ENCODE data around the gene CDK19.
"Not testable (repeated sequence)": the region's sequence is repeated elsewhere in the genome, so short reads cannot be mapped to it uniquely, and the experiment has no call there.

Gene CDK19

DNA sequence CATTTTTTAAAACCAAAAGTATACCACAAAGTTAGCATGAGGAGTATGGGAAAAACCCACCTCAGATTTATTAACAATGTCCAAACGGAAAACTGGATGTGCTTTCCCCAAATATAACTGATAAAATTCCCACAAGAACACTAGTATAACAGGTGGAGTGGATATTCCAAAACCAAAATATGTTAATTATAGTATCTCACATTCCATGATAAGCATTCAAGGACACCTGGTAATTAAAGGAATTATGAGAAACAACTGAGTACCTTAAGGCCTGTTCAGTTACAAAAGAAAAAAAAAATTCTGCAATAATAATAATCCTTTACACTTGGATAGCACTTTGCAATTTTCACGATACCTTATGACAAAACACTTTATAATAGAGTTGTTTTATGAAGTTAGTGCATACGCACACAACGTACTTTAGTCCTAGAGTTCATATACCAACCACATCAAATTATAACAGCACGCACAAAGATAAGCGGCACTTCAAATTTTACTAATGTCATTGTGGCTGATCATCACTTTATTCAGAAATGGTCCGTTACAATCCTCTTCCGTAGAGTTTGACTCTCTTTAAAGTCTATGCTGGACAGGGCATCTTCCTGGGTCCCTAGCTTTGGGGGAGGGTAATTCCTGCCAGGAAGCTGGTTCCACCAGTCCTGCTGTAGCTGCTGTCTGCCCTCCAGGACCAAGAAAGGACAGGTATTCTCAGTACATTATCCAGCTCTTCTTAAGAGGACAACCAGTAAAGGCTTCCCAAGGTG, 1.7 kb downstream of the CDK19 start:
- DNase-seq, result no peak

DNA sequence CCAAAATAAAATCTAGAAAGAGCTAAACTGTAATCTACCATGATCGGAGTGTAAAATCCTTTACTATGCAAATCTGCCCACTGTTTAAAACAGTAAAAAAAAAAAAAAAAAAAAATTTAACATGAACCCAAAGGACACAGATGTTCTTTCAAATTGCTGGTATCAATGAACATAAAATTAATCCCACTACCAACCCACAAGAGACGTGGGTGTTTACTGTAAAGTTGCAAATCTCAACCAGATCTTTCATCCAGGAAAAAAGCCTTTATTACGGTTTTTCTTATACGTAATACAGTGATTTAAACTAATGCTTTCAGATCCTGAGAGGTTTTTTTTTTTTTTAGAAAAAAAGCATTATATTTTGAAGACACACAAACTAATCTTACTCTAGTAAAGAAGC, 2.5 kb downstream of the CDK19 start:
- no peak for DNase-seq

DNA sequence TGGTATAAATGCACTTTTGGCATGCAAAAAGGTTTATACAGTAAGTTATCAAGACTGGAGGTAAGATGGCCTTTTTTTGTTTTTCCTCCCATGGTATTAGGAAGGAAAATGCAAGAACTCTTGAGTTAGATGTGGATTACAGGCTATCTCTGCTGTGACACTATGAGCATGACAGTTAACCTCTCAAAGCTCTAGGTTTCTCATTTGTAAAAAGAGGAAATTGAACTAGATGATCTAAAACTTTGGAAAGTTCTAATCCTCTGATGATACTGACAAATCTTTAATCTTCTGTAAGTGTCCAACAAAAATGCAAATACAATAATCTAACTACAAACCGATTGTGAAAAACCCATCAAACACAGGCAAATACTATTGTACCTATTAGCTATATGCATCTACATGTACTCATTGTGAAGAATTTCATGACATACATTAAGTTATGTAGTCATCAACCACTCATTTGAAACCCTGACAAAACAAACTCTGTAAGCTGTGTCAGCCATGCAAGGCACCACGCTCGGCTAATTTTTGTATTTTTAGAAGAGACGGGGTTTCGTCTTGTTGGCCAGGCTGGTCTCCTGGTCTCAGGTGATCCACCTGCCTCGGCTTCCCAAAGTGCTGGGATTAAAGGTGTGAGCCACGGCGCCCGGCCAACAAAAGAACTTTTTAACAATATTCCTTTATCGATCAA, 4.2 kb downstream of the CDK19 start:
- DNase-seq, result no peak

DNA sequence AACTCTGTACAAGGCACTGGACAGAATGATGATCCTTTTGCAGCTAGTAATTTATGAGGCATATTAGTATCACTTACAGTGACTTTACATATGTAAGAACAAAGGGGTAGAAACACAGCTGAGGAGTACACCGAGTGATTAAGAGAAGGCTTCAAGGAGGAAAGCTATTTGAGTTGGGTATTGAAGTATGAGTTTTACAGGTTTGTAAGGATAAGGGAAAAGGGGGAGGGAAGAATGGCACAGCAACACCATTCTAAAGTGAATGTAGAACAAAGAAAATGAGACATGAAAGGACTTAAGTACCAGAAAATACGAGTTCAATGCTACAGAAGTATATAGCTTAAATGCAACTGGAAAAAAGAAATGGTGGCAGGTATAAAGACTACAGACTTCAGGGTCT, 5.5 kb downstream of the CDK19 start:
- DNase-seq, result no peak

DNA sequence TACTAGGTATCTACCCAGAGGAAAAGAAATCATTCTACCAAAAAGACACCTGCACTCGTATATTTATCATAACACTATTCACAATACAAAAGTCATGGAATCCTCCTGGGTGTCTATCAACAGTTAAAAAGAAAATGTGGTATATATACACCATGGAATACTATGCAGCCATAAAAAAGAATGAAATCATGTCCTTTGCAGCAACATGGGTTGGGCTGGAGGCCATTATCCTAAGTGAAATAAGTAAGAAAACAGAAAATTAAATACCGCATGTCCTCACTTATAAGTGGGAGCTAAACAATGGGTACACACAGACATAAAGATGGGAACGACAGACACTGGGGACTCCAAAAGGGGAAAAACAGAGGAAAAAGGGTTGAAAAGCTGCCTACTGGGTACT, 13.1 kb downstream of the CDK19 start:
- DNase-seq, result not testable (repeated sequence)

DNA sequence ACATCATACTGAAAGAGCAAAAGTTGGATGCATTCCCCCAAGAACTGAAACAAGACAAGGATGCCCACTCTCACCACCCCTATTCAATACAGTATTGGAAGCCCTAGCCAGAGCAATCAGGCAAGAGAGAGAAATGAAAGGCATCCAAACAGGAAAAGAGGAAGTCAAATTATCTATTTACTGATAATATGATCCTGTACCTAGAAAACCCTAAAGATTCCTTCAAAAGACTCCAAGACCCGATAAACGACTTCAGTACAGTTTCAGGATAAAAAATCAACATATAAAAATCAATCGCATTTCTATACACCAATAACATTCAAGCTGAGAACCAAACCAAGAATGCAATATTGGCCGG, 14.5 kb downstream of the CDK19 start:
- no peak for DNase-seq

DNA sequence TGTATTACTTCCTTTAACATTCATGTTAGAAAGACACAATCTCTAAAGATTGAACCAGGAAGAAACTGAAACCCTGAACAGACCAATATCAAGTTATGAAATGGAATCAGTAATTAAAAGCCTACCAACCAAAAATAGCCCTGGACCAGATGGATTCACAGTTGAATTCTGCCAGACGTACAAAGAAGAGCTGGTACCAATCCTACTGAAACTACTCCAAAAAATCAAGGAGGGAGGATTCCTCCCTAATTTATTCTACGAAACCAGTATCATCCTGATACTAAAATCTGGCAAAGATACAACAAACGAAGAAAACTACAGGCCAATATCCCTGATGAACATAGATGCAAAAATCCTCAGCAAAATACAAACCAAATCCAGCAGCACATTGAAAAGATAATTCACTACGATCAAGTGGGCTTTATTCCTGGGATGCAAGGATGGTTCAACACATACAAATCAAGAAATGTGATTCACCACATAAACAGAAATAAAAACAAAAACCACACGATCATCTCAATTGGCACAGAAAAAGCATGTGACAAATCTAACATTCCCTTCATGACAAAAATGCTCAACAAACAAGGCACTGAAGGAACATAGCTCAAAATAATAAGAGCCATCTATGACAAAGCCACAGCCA, 15.0 kb downstream of the CDK19 start:
- no peak for DNase-seq

DNA sequence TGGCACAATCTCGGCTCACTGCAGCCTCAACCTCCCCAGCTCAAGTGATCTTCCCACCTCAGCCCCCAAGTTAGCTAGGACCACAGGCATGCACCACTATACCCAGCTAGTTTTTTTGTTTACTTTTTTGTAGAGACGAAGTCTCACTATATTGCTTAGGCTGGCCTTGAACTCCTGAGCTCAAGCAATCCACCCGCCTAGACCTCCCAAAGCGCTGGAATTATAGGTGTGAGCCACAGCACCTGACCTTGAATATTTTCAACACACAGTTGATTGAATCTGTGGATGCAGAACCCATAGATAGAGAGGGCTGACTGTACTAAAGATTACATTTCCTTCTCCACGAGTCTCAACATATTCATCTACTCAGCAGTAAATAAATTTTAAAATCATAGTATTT, 15.6 kb downstream of the CDK19 start:
- no peak for DNase-seq

DNA sequence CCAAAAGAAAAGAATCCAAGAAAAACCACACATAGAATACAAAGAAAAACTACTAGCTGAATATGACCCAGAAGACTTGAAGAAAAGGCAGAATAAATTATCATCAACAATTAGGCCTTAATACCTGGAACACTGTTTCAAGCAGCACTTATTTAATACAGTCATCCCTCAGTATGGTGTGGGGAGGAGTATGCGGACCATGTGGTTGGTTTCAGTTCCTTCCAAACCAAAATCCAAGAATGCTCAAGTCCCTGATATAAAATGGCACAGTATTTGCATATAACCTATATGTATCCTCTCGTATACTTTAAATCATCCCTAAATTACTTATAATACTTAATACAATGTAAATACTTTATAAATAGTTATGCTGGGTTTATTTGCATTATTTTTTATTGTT, 16.1 kb downstream of the CDK19 start:
- DNase-seq, result no peak

DNA sequence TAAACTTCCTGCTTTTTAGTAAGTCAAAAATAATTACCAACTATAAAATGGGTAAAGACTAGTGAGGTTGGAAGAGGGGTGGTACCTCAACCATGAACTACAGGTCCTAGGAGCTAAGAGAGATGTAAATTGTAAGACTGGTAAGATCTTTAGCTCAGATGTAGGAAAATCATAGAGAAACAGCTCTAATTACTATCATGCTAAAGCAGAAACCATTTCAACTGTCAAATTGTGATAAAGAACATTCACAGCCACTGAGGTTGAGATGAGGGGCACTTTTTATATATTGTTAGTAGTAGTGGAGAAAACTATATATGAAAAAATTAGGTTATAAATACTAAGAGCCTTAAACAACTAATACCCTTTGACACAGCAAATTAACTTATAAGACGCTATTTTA, 20.0 kb downstream of the CDK19 start:
- no peak for DNase-seq

DNA sequence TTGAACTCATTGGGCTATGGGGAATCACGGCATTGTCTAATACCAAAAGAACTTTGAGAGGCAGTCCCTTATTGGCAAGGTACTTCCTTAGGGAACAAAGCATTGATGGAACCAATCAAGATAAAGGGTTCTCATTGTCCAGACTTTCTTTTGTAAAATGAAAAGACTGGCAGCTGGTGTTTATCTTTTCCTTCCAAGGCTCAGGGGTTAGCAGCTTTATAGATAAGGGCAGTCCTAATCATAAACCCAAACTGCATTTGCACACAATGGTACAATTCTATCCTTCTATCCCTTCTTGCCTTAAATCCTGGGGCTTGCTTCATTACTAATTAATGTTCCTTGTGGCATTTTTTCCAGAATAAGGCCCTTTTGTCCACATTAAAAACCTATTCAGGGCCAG, 28.6 kb downstream of the CDK19 start:
- DNase-seq, result no peak

DNA sequence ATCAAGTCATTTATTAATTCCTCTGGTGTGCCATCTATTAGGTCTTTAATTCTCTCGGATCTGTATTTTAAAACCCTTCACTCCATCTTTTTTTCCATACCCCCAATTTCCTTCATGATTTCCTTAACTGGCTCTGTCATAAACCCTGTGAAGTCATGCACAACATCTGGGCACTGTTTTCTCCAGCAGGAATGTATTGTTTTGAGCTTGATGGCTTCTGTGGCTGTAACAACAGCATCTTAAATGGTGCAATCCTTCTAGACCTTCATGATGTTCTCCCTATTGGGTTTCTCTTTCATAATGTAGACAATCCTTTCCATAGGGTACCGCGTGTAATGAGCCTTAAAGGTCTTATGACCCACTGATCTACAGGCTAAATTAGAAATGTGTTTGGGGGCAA, 29.0 kb downstream of the CDK19 start:
- no peak for DNase-seq

DNA sequence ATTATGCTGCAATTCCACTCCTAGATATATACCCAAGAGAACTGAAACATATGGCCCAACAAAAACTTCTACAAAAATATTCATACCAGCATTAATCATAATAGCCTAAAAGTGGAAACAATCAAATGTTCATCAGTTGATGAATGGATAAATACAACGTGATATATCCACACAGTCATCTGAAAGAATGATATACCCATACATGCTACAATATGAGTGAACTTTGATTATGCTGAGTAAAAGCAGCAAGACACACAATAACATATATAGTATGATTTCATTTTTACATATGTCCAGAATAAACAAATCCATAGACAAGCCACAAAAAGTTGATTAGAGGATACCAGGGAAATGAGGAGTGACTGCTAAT, 30.7 kb downstream of the CDK19 start:
- no peak for DNase-seq

DNA sequence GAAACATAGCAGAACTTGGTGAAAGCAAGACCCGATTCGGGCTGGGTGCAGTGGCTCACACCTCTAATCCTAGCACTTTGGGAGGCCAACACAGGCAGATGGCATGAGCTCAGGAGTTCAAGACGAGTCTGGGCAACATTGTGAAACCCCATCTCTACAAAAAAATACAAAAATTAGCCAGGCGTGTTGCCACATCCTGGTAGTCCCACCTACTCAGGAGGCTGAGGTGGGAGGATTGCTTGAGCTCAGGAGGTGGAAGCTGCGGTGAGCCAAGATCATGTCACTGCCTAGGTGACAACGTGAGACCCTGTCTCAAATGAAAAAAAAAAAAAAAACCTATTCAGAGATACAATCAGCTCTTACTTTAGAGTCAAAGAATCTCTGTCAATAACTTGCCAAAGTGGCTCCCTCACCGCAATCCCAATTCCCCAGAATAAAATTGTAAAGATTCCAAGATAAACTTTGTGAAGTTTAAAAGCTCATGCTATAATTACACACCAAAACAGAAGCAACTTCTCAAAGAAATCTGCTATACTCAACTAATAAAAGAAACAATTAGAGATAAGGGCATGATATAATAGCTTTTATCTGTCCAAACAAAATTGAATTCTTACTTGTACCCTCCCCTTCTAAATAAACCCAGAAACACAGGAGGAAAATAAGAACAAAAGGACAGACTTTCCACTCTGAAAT, 33.6 kb downstream of the CDK19 start:
- DNase-seq, result no peak

DNA sequence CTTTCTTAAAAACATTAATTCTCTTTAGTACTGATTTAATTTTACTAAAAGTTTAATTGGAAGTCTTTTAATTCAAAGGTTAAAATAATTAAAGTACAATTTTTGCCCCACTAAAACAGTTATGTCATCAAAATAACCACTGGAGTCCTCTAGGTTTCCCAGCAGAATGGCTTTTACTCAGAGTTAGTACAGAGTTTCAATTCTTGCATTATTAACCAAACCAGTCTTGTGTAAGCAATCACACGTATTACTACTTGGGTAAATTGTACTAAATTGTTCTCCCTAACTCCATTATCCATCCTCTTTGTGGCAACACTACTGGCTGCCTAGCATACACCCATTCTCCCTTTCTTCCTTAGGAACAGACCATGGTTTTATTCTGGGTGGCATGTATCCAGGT, 36.9 kb downstream of the CDK19 start:
- no peak for DNase-seq

DNA sequence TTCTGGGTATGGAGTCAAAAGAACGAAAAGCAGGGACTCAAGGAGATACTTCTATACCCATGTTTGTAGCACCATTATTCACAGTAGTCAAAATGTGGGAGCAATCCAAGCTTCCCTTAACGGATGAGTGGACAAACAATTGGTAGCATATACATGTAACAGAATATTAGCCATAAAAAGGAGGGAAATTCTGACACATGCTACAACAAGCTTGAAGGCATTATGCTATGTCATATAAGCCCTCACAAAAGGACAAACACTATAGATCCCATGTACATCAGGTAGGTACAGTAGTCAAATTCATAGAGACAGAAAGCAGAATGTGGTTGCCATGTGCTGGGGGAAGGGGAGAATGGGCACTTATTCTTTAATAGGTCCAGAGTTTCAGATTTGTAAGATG, 37.6 kb downstream of the CDK19 start:
- no peak for DNase-seq

DNA sequence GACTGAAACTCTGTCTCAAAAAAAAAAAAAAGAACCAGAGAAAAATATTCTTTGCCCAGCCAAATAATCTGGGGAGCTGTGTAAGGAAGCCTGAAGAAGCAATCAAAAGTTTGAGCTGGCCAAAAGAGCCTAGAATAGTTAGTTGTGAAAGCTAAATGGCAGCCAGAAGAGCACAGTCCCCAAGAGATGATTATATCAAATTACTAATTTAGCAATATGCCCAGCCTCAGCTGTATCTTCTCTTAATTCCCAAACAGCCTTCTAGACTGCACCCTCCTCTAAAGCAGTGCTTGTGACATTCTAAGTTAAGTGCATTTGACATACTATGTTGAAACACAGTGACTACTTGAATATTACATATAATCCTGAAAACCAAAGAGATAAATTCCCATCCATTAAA, 38.9 kb downstream of the CDK19 start:
- DNase-seq, result no peak

DNA sequence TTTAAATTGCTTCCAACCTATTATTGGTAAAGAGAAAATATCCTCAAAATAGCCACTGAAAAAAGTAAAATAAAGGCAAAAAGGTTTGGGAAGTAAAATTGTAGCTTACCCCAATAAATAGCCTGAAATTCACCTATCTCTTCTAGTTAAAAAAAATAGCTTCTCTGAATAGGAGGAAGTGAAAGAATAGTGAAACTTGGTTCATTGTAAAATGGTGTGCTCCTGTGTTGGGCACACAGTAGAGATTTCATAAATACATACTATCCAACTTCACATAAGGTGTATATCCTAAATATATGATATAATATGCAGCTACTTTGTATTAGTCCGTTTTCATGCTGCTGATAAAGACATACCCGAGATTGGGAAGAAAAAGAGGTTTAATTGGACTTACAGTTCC, 45.3 kb downstream of the CDK19 start:
- DNase-seq, result no peak

DNA sequence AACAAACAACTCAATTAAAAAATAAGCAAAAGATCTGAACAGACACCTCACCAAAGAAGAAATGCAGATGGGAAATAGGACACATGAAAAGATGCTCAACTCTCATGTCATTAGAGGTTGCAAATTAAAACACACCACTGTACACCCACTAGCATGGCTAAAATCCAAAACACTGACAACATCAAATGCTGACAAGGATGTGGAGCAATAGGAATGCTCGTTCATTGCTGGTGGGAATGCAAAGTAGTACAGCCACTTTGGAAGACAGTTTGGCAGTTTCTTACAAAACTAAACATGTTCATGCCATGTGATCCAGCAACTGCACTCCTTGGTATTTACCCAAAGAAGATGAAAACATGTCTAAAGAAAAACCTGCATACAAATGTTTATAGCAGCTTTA, 47.2 kb downstream of the CDK19 start:
- DNase-seq, result no peak

DNA sequence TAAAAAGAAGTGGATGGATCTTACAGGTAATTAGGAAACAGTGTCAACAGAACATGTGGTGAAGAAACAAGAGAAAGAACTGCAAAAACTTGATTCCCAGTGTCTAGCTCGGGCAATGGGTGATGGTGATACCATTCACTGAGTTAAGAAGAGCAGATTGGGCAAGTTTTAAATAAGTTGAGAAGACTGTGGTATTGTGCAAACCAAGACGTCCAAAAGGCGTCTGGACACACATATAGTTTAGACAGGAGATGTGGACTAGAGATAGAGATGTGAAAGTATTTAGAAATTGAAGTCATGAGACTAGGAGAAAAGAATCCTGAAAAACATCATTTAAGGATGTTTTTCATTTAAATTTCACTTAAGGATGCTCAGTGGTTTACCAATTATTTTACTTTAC, 53.9 kb downstream of the CDK19 start:
- DNase-seq, result no peak

DNA sequence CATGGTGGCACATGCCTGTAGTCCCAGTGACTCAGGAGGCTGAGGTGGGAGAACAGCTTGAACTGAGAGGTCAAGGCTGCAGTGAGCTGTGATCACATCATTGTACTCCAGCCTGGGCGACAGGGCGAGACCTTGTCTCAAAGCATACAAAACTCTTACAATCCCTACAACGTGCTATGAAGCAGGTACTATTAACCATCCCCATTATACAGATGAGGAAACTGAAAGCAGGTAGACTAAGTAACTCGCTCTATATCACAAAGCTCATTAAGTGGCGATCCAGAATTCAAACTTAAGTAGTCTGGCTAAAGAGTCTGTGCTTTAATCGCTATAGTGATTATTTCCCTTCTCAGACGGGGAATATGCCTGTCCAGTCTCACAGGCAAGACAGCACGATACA, 54.7 kb downstream of the CDK19 start:
- DNase-seq, result no peak

DNA sequence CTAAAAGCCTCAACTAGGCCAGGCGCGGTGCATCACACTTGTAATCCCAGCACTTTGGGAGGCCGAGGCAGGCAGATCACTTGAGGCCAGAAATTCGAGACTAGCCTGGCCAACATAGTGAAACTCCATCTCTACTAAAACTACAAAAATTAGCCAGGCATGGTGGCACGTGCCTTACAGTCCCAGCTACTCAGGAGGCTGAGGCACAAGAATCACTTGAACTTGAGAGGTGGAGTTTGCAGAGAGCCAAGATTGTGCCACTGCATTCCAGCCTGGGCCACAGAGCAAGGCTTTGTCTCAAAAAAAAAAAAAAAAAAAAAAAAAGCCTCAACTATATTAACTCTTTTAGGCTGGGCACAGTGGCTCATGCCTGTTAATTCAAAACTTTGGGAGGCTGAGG, 55.2 kb downstream of the CDK19 start:
- DNase-seq, result not testable (repeated sequence)

DNA sequence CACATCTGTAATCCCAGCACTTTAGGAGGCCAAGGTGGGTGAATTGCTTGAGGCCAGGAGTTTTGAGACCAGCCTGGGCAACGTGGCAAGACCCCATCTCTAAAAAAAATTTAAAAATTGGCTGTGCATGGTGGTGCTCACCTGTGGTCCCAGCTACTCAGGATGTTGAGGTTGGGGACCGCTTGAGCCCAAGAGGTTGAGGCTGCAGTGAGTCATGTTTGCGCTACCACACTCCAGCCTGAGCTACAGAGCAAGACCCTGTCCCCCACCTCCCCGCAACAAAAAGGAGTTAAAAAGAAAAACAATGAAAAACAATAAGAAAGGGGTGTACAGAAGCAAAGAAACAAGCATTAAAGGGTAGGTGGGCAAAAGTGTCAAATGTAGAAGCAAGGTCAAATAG, 57.3 kb downstream of the CDK19 start:
- DNase-seq, result no peak

DNA sequence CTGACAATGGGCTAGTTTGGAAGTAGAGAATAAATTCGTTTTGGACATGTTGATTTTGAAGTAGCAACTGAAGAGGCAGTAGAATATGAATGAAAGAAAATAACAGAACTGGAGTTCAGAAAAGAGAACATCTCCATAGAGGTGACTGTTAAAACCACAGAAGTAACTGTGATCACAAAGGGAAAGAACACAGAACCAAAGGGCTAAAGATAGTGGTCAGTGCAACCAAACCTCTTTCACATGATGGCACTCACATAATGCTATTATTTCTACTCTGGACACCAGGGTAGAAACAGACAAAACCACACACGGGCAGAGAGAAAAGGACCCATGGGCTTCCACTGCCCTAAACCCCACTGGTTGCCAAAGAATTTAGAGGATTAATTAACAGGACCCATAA, 58.5 kb downstream of the CDK19 start:
- DNase-seq, result no peak
